OCI-LY7 (cell line): ENCODE data around the gene TBC1D1.

ENCODE experiments used
- EZH2phosphoT487 ChIP-seq: fragments of 200-600 bp; sonication (generic); IDR thresholded peaks from 2 replicates; pipeline ENCODE4 v1.6.1; 2018; ENCODE audit warnings: low read depth, borderline replicate concordance, mild to moderate bottlenecking, mixed run types, antibody characterized with exemption, low read length, moderate library complexity, mixed read lengths
- TF ChIP-seq, protein P1 (sequence below): fragments of 200-600 bp; sonication (generic); conservative IDR thresholded peaks from 2 replicates; pipeline ENCODE4 v1.5.1; 2014; ENCODE audit warnings: mild to moderate bottlenecking, antibody characterized with exemption, low read length, moderate library complexity, mixed read lengths

DNA sequence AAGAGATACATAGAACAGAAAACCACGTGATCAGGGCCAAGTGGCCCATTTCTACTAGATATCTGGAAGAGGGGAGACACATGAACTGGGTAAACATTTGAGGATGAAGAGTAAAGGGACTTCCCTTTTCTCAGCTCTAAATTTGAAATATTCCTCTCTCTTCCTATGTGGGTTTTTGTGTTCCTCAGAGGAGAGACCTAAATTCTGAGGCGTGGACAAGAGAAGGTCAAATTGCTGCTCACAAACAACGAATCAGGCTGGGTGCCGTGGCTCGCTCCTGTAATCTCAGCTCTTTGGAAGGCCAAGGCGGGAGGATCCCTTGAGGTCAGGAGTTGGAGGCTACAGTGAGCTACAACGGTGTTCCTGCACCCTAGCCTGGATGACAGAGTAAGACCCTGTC lies 285.3 kb downstream of the TBC1D1 start:
- TF ChIP-seq, protein P1, sequence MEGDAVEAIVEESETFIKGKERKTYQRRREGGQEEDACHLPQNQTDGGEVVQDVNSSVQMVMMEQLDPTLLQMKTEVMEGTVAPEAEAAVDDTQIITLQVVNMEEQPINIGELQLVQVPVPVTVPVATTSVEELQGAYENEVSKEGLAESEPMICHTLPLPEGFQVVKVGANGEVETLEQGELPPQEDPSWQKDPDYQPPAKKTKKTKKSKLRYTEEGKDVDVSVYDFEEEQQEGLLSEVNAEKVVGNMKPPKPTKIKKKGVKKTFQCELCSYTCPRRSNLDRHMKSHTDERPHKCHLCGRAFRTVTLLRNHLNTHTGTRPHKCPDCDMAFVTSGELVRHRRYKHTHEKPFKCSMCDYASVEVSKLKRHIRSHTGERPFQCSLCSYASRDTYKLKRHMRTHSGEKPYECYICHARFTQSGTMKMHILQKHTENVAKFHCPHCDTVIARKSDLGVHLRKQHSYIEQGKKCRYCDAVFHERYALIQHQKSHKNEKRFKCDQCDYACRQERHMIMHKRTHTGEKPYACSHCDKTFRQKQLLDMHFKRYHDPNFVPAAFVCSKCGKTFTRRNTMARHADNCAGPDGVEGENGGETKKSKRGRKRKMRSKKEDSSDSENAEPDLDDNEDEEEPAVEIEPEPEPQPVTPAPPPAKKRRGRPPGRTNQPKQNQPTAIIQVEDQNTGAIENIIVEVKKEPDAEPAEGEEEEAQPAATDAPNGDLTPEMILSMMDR, result no peak
- no peak for TF ChIP-seq EZH2phosphoT487
